ENCODE results near the gene TMEM132A.

- TF ChIP-seq POLR2A (IDR thresholded peaks at IDR 0.05; ENCODE audit: low read length) = no peak
- TF ChIP-seq GATA1 (IDR thresholded peaks at IDR 0.05; ENCODE audit: low read depth, low read length) = no peak
Measured at GRCh38 chr11:60941371-60942119, 17.3 kb downstream of the TMEM132A start.

Data from erythroblast (primary cell).